DOHH2 (cell line): Measurements from ENCODE around the gene CBFA2T2.

Experiments used
- H3F3A ChIP-seq: fragments of 200-600 bp; sonication (generic), shearing (Covaris generic); 2 replicates; pipeline ENCODE4 v1.6.0; 2016; ENCODE audit warnings: antibody characterized with exemption, mild to moderate bottlenecking; ENCODE audit not compliant: control insufficient read depth, insufficient read depth
- H3K27ac ChIP-seq: fragments of 200-600 bp; sonication (generic); 2 replicates; pipeline ENCODE4 v1.5.1; 2014; ENCODE audit warnings: low read depth, mild to moderate bottlenecking, low read length, moderate library complexity
- H3K27me3 ChIP-seq: fragments of 200-600 bp; sonication (generic); 2 replicates; pipeline ENCODE4 v1.6.1; 2014; ENCODE audit warnings: mild to moderate bottlenecking, low read length, mixed read lengths; ENCODE audit not compliant: control insufficient read depth
- H3K36me3 ChIP-seq: fragments of 200-600 bp; sonication (generic); 2 replicates; pipeline ENCODE4 v1.6.1; 2014; ENCODE audit warnings: mild to moderate bottlenecking, low read length, moderate library complexity, mixed read lengths; ENCODE audit not compliant: control insufficient read depth
- H3K4me1 ChIP-seq: fragments of 200-600 bp; sonication (generic); 2 replicates; pipeline ENCODE4 v1.6.1; 2014; ENCODE audit warnings: mild to moderate bottlenecking, low read length, mixed read lengths; ENCODE audit not compliant: control insufficient read depth
- H3K4me2 ChIP-seq: fragments of 200-600 bp; sonication (generic); 2 replicates; pipeline ENCODE4 v1.6.0; 2014; ENCODE audit warnings: mild to moderate bottlenecking, low read length, moderate library complexity
- H3K4me3 ChIP-seq: fragments of 200-600 bp; sonication (generic); 2 replicates; pipeline ENCODE4 v1.5.1; 2014; ENCODE audit warnings: mild to moderate bottlenecking, low read length, mixed read lengths
- H3K79me2 ChIP-seq: fragments of 200-600 bp; sonication (generic); 2 replicates; pipeline ENCODE4 v1.6.1; 2014; ENCODE audit warnings: mild to moderate bottlenecking, low read length, mixed read lengths; ENCODE audit not compliant: control insufficient read depth
- H3K9me2 ChIP-seq: fragments of 200-600 bp; sonication (generic); replicated peaks from 2 replicates; pipeline ENCODE4 v1.6.1; 2014; ENCODE audit warnings: mild to moderate bottlenecking, low read length, mixed read lengths; ENCODE audit not compliant: control insufficient read depth
- H3K9me3 ChIP-seq: fragments of 200-600 bp; sonication (generic); 2 replicates; pipeline ENCODE4 v1.6.1; 2014; ENCODE audit warnings: antibody characterized with exemption, low read length, mixed read lengths; ENCODE audit not compliant: control insufficient read depth, insufficient read depth
- H4K20me1 ChIP-seq: fragments of 200-600 bp; sonication (generic); 2 replicates; pipeline ENCODE4 v1.6.0; 2014; ENCODE audit warnings: low read depth, mild to moderate bottlenecking, antibody characterized with exemption, low read length, moderate library complexity; ENCODE audit not compliant: control insufficient read depth, insufficient read depth
- CTCF ChIP-seq: fragments of 200-600 bp; sonication (generic); IDR thresholded peaks from one replicate; pipeline ENCODE4 v1.5.1; 2014; ENCODE audit warnings: antibody characterized with exemption, mild to moderate bottlenecking, low read depth, low read length; ENCODE audit not compliant: poor library complexity, severe bottlenecking
- EZH2phosphoT487 ChIP-seq: fragments of 200-600 bp; sonication (generic); IDR thresholded peaks from 2 replicates; pipeline ENCODE4 v1.6.1; 2017; ENCODE audit warnings: borderline replicate concordance, mild to moderate bottlenecking, antibody characterized with exemption, low read length, moderate library complexity, mixed read lengths

CBFA2T2 gene

DNA sequence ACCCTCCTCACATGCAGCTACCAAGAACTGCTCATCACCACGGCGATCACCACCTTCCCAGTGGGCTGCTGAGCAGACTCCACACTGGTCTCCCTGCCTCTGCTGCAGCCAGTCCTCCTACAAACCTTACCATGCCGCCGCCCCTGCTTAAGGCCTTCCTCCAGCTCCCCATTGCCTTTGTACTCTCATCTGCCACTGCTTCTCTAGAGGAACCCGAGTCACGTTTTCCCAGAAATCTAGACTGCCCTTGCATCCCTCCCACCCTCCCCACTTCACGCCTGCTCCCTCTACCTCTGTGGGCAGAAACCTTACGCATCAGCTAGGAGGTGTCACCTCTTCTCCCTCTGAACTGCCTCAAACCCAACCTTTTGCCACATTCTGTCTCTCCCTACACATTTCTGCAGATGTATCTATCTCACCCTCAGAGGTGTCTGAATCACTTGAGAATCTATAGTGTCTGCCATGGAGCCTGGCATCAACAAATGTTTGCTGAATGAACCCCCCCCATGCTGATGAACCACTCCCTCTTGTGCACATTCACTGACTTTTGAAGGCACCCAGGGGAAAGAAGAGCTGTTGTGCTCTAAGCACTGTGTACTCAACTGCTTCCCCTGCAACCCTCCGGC, 191.9 kb downstream of the CBFA2T2 start:
- no peaks in the 10 kb centered on the region for H3K27me3 ChIP-seq
- peaks cover 70% of the 10 kb centered on the region for H3K4me1 ChIP-seq
- H3K36me3 ChIP-seq: peaks cover 83% of the 10 kb centered on the region
- no peaks in the 10 kb centered on the region for H3K9me2 ChIP-seq
- H3K4me2 ChIP-seq: peak overlapping the region; percentile 65
- H3K79me2 ChIP-seq: peaks cover 70% of the 10 kb centered on the region
- no peaks in the 10 kb centered on the region for H3K9me3 ChIP-seq
- H4K20me1 ChIP-seq: peaks cover 30% of the 10 kb centered on the region
- H3K4me3 ChIP-seq: peak overlapping the region; percentile 36; the same call in 1 of the 2 replicates
- H3F3A ChIP-seq: peaks cover 24% of the 10 kb centered on the region
- H3K27ac ChIP-seq: peak overlapping the region; percentile 70
- TF ChIP-seq CTCF (no peak), EZH2phosphoT487 (no peak)

DNA sequence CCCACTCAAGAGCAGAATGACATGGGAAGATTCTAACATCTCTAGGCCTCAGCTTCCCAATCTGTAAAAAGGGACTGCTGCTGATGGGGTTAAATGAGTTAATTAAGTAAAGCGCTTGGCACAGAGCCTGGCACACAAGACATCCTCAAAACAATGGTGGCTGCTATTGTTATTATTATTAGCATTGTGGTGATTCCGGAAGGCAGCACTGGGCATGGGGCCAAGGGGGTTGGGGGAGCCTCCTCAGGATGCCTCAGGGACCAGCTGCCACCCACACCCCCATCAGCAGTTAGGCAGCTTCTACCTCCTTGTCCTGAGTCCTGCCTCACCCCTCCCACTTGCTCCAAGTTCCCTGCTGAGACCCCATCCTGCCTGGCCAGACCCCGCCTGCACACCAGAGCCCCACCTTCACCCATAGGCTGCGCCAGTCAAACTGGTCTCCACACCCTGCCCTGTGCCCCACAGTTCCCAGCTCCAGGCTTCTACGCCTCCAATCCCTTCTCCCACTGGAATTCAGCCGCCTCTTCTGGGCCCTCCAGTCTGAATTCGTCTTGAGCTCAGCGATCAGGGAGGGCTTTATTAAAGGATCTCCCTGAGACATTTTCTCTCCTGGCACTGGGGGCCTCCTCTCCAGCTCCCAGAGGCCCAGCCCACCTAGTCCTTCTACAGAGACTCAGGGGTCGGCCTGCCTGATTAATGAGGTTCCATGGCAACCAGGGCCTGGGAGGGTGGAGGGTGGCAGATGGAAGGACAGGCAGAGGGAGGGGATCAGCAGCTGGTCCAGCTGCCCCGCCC, 194.8 kb downstream of the CBFA2T2 start:
- H3K9me2 ChIP-seq: no peaks in the 10 kb centered on the region
- H3K36me3 ChIP-seq: peaks cover 54% of the 10 kb centered on the region
- TF ChIP-seq EZH2phosphoT487: no peak
- TF ChIP-seq CTCF: no peak
- peak overlapping the region; percentile 99 for H3K4me2 ChIP-seq
- H3K79me2 ChIP-seq: peaks cover 61% of the 10 kb centered on the region
- H4K20me1 ChIP-seq: peaks cover 27% of the 10 kb centered on the region
- no peaks in the 10 kb centered on the region for H3K9me3 ChIP-seq
- H3K27me3 ChIP-seq: no peaks in the 10 kb centered on the region
- peak overlapping the region; percentile 95 for H3K27ac ChIP-seq
- H3K4me1 ChIP-seq: peaks cover 73% of the 10 kb centered on the region
- H3F3A ChIP-seq: peaks cover 9% of the 10 kb centered on the region
- peak overlapping the region; percentile 89 for H3K4me3 ChIP-seq

- Histone ChIP-seq H3K27ac (peak overlapping the region; percentile 95), H3K79me2 (peaks cover 53% of the 10 kb centered on the region), H3K9me2 (no peaks in the 10 kb centered on the region), H3K4me1 (peaks cover 73% of the 10 kb centered on the region), H3K4me2 (peak overlapping the region; percentile 99), H3F3A (peaks cover 11% of the 10 kb centered on the region), H3K27me3 (no peaks in the 10 kb centered on the region), H3K9me3 (no peaks in the 10 kb centered on the region), H3K36me3 (peaks cover 47% of the 10 kb centered on the region), H4K20me1 (peaks cover 21% of the 10 kb centered on the region), H3K4me3 (peak overlapping the region; percentile 89)
- TF ChIP-seq CTCF: no peak
- no peak for TF ChIP-seq EZH2phosphoT487
These were observed 195.6 kb downstream of the CBFA2T2 start for GRCh38 chr20:33685328-33686099.
